ENCODE data around the gene LNPEP.

The LNPEP gene

GRCh38 chr5:96963267-96963666 is 27.4 kb downstream of the LNPEP start:
- TF ChIP-seq CTCF (IDR thresholded peaks at IDR 0.05; ENCODE audit: low read depth, low read length, missing control alignments) = no peak
- Histone ChIP-seq H3K27ac (peak overlapping the region; percentile 28), H3K27me3 (replicated peaks) (no peaks in the 10 kb centered on the region), H3K4me3 (ENCODE audit: low read depth, low read length) (no peak overlapping the region), H3K36me3 (replicated peaks) (no peaks in the 10 kb centered on the region)
- in situ Hi-C loops (cut with HindIII; ENCODE audit: low pct_ligation_motif_present, low sequenced_read_pairs) = no loop called here
- DNase-seq = peak; percentile 92

GRCh38 chr5:96966801-96967200 is 30.9 kb downstream of the LNPEP start:
- in situ Hi-C loops (cut with HindIII; ENCODE audit: low pct_ligation_motif_present, low sequenced_read_pairs) = no loop called here
- no peaks in the 10 kb centered on the region for H3K36me3 ChIP-seq (replicated peaks)
- TF ChIP-seq CTCF (IDR thresholded peaks at IDR 0.05; ENCODE audit: low read depth, low read length, missing control alignments) = no peak

GRCh38 chr5:96967400-96967799 is 31.5 kb downstream of the LNPEP start:
- Histone ChIP-seq H3K36me3 (replicated peaks) (no peaks in the 10 kb centered on the region), H3K4me3 (ENCODE audit: low read depth, low read length) (no peak overlapping the region), H3K27ac (no peak overlapping the region), H3K27me3 (replicated peaks) (no peaks in the 10 kb centered on the region)
- no peak for DNase-seq
- TF ChIP-seq CTCF (IDR thresholded peaks at IDR 0.05; ENCODE audit: low read depth, low read length, missing control alignments) = no peak
- in situ Hi-C loops (cut with HindIII; ENCODE audit: low pct_ligation_motif_present, low sequenced_read_pairs) = no loop called here

More at GRCh38 chr5:96966801-96967200, 30.9 kb downstream of the LNPEP start:
- Histone ChIP-seq H3K27me3 (replicated peaks) (no peaks in the 10 kb centered on the region), H3K27ac (no peak overlapping the region), H3K4me3 (ENCODE audit: low read depth, low read length) (no peak overlapping the region)
- DNase-seq = no peak

- no peak for TF ChIP-seq CTCF (IDR thresholded peaks at IDR 0.05; ENCODE audit: low read depth, low read length, missing control alignments)
- H3K27ac ChIP-seq = no peak overlapping the region
- no peak overlapping the region for H3K4me3 ChIP-seq (ENCODE audit: low read depth, low read length)
- H3K27me3 ChIP-seq (replicated peaks) = no peaks in the 10 kb centered on the region
- no peaks in the 10 kb centered on the region for H3K36me3 ChIP-seq (replicated peaks)
- in situ Hi-C loops (cut with HindIII; ENCODE audit: low pct_ligation_motif_present, low sequenced_read_pairs) = no loop called here
- DNase-seq = peak; percentile 28
Measured at GRCh38 chr5:96968074-96968473, 32.2 kb downstream of the LNPEP start.

- no peak for TF ChIP-seq CTCF (IDR thresholded peaks at IDR 0.05; ENCODE audit: low read depth, low read length, missing control alignments)
- Histone ChIP-seq H3K27ac (no peak overlapping the region), H3K27me3 (replicated peaks) (no peaks in the 10 kb centered on the region), H3K4me3 (ENCODE audit: low read depth, low read length) (no peak overlapping the region), H3K36me3 (replicated peaks) (no peaks in the 10 kb centered on the region)
- in situ Hi-C loops (cut with HindIII; ENCODE audit: low pct_ligation_motif_present, low sequenced_read_pairs) = no loop called here
- no peak for DNase-seq
Measured at GRCh38 chr5:96968614-96969013, 32.7 kb downstream of the LNPEP start.

GRCh38 chr5:96969366-96969765 is 33.5 kb downstream of the LNPEP start:
- H3K36me3 ChIP-seq (replicated peaks) = no peaks in the 10 kb centered on the region
- in situ Hi-C loops (cut with HindIII; ENCODE audit: low pct_ligation_motif_present, low sequenced_read_pairs) = no loop called here
- TF ChIP-seq CTCF (IDR thresholded peaks at IDR 0.05; ENCODE audit: low read depth, low read length, missing control alignments) = no peak
- H3K27me3 ChIP-seq (replicated peaks) = no peaks in the 10 kb centered on the region
- H3K27ac ChIP-seq = no peak overlapping the region
- DNase-seq = no peak
- H3K4me3 ChIP-seq (ENCODE audit: low read depth, low read length) = no peak overlapping the region
